Stimulated activated CD4-positive, alpha-beta T cell treated with anti-CD3 and anti-CD28 coated beads, Interleukin-15, amount 100 ng/mL, for 48 hours (primary cell): Measurements from ENCODE around the gene CD72.
A peak's percentile ranks its signal among the peaks of the same experiment; 100 is the strongest.
"Not testable (repeated sequence)": the region's sequence is repeated elsewhere in the genome, so short reads cannot be mapped to it uniquely, and the experiment has no call there.

Experiments used
- DNase-seq, 2 donors: peaks; one replicate each; pipeline ENCODE4 v3.0.0-alpha.2; 2020; ENCODE audit warnings: low read depth in 2 of 2

CD72 gene

DNA sequence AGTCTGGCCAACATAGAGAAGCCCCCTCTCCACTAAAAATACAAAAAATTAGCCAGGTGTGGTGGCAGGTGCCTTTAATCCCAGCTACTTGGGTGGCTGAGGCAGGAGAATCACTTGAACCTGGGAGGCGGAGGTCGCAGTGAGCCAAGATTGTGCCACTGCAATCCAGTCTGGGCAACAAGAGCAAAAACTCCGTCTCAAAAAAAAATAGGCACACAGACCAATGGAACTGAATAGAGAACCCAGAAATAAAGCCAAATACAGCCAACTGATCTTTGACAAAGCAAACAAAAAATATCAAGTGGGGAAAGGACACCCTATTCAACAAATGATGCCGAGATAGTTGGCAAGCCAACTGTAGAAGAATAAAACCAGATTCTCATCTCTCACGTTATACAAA lies 29.7 kb downstream of the CD72 start:
- DNase-seq = not testable (repeated sequence)

DNA sequence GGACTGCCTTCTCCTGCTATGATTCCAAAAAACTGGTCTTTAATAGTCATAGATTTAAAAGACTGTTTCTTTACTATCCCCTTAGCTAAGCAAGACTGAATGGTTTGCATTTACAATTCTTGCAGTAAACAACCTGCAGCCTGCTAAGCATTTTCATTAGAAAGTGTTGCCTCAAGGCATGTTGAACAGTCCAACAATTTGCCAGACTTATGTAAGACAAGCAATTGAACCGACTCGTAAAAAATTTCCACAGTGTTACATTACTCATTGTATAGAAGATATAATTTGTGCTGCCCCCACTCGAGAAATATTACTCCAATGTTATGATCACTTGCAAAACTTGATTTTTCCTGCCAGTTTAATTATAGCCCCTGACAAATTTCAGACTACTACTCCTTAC lies 33.5 kb downstream of the CD72 start:
- DNase-seq = not testable (repeated sequence)

DNA sequence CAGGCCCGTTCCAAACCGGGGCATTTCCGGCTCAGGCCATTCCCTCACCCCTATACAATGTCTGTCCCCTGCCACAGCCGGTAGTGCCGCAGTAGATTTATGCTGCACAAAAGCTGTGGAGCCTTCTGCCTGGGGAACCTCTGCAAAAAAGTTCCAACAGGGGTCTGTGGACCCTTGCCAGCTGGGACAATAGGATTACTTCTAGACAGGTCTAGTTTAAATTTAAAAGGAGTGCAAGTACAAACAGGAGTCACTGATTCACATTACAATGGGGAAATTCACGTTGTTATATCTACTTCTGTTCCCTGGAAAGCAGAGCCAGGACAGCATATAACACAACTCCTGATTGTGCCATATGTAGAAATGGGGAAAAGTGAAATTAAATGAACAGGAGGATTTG lies 34.7 kb downstream of the CD72 start:
- DNase-seq = not testable (repeated sequence)

GRCh38 chr9:35579659-35580227 lies 38.5 kb downstream of the CD72 start:
- DNase-seq = not testable (repeated sequence)

- DNase-seq = peak; percentile 25 to 28
Measured at GRCh38 chr9:35579130-35579529, 39.1 kb downstream of the CD72 start.

DNA sequence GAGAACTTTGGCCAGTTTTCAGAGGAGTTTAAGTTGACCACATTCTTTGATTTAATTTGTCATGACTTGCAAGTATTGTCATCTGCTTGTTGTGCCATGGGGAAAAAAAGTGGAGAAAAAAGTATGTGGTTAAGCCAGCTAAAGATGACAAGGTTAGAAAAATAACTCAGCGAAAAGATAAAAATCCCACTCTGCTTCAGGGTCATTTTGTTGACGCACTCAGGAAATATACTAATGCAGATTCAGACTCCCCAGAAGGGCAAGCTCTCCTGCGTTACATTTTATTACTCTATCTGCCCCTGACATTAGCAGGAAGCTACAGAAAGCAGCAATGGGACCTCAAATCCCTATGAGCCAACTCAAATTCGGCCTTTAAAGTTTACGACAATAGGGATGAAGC lies 40.7 kb downstream of the CD72 start:
- DNase-seq = no peak

DNA sequence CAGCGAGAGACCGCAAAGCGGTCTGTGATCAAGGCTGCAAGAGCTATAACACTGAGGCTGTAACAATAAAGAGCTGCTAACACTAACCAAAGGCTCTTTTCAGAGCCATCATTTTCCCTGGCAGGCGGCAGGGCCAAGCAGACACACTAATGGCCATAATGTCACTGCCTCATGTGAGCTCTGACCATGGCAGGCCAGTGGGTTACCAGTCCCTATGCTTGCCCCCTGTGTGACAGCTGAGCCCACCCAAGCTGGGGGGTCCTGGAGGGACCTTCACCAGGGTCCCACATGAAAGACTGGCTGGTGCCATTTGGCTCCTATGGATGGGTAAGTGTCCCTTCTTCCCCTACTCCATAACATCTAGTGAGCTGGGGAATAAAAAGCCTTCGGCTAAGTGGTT lies 42.7 kb downstream of the CD72 start:
- DNase-seq = no peak

DNA sequence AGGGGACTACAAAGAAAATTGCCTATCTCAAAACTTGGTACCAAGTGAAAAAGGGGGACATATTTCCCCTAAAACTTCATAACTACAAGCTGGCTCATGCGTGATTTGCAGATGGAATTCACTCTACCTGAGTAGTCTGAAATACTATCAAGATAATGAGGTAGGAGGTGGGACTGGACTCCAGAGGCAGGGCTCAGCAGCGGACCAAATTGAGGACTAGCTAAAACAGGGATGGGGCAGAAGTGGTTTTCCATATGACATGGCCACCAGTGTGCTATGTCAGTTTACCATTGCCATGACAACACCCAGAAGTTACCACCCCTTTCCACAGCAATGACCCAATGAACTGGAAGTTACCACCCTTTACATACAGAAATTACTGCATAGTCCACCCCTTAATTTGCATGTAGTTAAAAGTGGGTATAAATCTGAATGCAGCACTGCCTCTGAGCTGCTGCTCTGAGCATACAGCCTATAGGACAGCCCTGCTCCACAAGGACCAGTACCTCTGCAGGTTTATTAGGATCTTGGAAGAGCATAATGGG lies 43.6 kb downstream of the CD72 start:
- DNase-seq = no peak

- DNase-seq = peak; percentile 21 to 27
Measured at GRCh38 chr9:35570709-35571504, 47.3 kb downstream of the CD72 start.

- no peak for DNase-seq
Measured at GRCh38 chr9:35569206-35569605, 49.0 kb downstream of the CD72 start.

- no peak for DNase-seq
Measured at GRCh38 chr9:35568196-35568595, 50.0 kb downstream of the CD72 start.

- no peak for DNase-seq
Measured at GRCh38 chr9:35566417-35566816, 51.8 kb downstream of the CD72 start.

- no peak for DNase-seq
Measured at GRCh38 chr9:35564658-35565061, 53.6 kb downstream of the CD72 start.

- DNase-seq = no peak
Measured at GRCh38 chr9:35563791-35564197, 54.4 kb downstream of the CD72 start.

DNA sequence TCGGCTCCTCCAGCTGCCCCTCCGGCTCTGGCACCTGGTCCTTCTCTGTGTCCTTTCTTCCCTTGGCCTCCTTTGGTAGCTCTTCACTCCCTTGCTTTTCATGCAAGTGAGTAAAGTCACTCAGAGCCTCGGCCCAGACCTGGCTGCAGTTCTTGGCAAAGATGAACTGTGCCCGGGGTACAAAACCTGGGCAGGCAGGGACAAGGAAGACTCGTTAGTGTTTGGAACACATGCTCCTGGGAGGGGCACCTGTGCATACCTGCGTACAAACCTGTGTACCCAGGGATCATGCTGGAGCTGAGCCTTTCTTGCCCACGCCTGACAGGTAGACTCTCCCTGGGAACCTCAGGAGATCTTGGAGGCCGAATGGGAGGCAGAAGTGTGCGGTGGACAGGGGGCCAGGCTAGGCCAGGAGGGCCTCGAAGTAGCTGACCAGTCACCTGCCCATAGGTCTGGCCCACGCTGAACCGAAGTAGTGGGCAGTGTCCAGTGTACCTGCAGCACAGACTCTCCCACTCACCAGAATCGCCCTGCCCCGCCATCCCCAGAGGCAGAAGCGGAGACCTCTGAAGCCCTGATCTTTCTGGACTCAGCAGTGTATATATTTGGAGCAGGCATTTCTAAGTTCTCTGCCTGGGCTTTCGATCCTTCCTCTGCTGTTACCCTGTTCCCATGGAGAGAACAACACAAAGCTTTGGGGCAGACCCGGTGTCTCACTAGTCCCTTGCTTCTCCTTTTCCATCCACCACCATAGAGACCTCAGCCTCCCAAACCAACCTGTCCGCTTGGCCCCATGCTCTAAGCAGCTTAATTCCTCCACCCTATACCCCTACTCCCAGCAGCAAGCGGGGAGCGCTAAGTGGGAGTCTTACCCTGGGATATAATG lies 55.1 kb downstream of the CD72 start:
- DNase-seq = no peak

DNA sequence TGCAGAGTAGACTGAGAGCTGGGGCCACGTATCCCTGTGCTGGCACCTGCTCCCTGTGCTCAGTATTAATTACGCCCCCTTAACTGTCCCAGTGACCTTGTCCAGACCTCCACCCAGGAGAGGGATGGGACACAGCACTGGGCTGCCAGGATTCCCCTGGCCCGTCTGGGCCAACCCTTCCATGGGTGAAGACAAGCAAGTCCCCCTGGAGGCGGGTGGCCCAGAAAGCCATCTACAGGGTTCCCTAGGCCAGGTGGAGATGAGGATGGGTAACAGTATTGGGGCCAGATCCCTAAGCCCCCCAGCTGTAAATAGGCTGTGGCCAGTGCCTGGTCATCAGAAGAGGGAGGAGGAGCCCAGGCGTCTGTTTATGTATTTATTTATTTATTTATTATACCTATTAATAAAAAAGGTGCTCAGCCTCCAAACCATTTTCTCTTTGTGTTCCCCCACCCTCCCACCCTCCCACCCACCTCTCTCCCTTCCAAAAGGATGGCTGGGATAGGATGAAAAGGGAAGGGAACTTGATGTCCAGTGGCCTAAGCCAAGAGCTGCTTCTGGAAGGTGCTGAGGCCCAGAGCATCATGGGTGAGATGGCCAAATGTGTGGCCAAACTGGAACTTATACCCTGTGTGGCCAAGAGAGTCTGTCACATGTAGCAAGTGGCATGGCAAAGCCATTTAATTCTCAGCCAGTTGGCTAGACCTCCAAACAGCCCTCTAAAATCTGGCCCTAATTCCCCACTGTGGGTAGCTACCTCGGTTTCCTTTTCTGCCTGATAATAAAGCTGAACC lies 56.5 kb downstream of the CD72 start:
- DNase-seq = no peak

DNA sequence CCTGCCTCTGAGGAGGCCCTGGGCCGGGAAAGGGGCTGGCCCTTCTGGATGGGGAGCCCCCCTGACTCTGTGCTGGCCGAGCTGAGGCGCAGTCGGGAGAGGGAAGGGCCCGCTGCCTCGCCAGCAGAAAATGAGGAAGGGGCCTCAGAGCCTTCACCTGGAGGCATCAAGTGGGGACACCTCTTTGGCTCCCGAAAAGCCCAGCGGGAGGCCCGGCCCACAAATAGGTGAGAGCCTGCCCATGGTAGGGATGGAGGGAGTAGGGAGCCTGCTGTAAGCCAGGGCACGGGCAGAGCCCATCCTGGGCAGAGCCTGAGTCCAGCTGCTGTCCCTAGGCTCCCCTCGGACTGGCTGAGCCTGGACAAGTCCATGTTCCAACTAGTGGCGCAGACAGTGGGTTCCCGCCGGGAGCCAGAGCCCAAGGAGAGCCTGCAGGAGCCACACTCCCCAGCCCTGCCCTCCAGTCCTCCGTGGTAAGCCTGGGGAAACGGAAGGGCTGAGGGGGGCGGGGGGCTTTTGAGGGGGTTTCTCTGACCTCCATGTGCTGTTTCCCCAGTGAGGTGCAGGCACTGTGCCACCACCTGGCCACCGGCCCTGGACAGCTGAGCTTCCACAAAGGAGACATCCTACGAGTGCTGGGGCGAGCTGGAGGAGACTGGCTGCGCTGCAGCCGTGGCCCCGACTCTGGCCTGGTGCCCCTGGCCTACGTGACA lies 57.4 kb downstream of the CD72 start:
- DNase-seq = no peak
